ACC112 (cell line): ENCODE measurements around the gene RND2.
A peak's percentile ranks its signal among the peaks of the same experiment; 100 is the strongest.

Experiments
- H2AFZ ChIP-seq: fragments of 200-600 bp; sonication (generic); one replicate; pipeline ENCODE4 v1.6.0; 2017; ENCODE audit warnings: antibody characterized with exemption, low read length; ENCODE audit not compliant: unreplicated experiment
- H3K27ac ChIP-seq: fragments of 200-600 bp; sonication (generic); 2 replicates; pipeline ENCODE4 v1.5.1; 2014; ENCODE audit warnings: low read depth, mild to moderate bottlenecking, antibody characterized with exemption, low read length, moderate library complexity
- H3K27me3 ChIP-seq: fragments of 200-600 bp; sonication (generic); 2 replicates; pipeline ENCODE4 v1.6.1; 2014; ENCODE audit warnings: mild to moderate bottlenecking, antibody characterized with exemption, low read length, moderate library complexity, mixed read lengths; ENCODE audit not compliant: insufficient read depth
- H3K36me3 ChIP-seq: fragments of 200-600 bp; sonication (generic); 2 replicates; pipeline ENCODE4 v1.6.1; 2016; ENCODE audit warnings: mild to moderate bottlenecking, antibody characterized with exemption, low read length, moderate library complexity, mixed read lengths; ENCODE audit not compliant: insufficient read depth
- H3K4me1 ChIP-seq: fragments of 200-600 bp; sonication (generic); one replicate; pipeline ENCODE4 v1.6.1; 2016; ENCODE audit warnings: low read length, mixed read lengths; ENCODE audit not compliant: insufficient read depth, unreplicated experiment, control insufficient read depth
- H3K4me3 ChIP-seq: fragments of 200-600 bp; sonication (generic); 2 replicates; pipeline ENCODE4 v1.5.1; 2014; ENCODE audit warnings: mild to moderate bottlenecking, low read depth, low read length
- H3K79me2 ChIP-seq: fragments of 200-600 bp; sonication (generic); one replicate; pipeline ENCODE4 v1.6.0; 2016; ENCODE audit warnings: low read length; ENCODE audit not compliant: control insufficient read depth, unreplicated experiment, insufficient read depth

RND2 gene

GRCh38 chr17:43006639-43007551 is 18.1 kb upstream of the RND2 start, which contains the start of gene IFI35:
Gene IFI35 (plus strand): TSS chr17:43006784. CDS start chr17:43006948, 164 bp downstream.
- Histone ChIP-seq H3K4me1 (peaks cover 34% of the 10 kb centered on the region), H3K79me2 (peaks cover 37% of the 10 kb centered on the region), H3K4me3 (peak within 1 kb of the TSS; percentile 92), H3K27me3 (no peaks in the 10 kb centered on the region), H3K27ac (peak within 1 kb of the TSS; percentile 94), H3K36me3 (peaks cover 16% of the 10 kb centered on the region; the same call in 1 of the 2 replicates), H2AFZ (no peak within 1 kb of the TSS)

- H3K4me3 ChIP-seq = no peak overlapping the region
- no peak overlapping the region for H3K27ac ChIP-seq
- no peak overlapping the region for H2AFZ ChIP-seq
- H3K36me3 ChIP-seq = peaks cover 7% of the 10 kb centered on the region; the same call in 1 of the 2 replicates
- peaks cover 34% of the 10 kb centered on the region for H3K79me2 ChIP-seq
- H3K27me3 ChIP-seq = no peaks in the 10 kb centered on the region
- H3K4me1 ChIP-seq = peaks cover 29% of the 10 kb centered on the region
Observed at GRCh38 chr17:43010667-43011308, 14.2 kb upstream of the RND2 start.

- Histone ChIP-seq H3K79me2 (peaks cover 31% of the 10 kb centered on the region), H3K4me3 (no peak overlapping the region), H3K36me3 (peaks cover 7% of the 10 kb centered on the region; the same call in 1 of the 2 replicates), H3K4me1 (peaks cover 33% of the 10 kb centered on the region), H3K27me3 (no peaks in the 10 kb centered on the region), H2AFZ (no peak overlapping the region), H3K27ac (no peak overlapping the region)
Observed at GRCh38 chr17:43011728-43012472, 13.1 kb upstream of the RND2 start.

- Histone ChIP-seq H3K36me3 (peaks cover 14% of the 10 kb centered on the region; the same call in 1 of the 2 replicates), H3K27me3 (no peaks in the 10 kb centered on the region), H2AFZ (no peak overlapping the region), H3K4me3 (no peak overlapping the region), H3K4me1 (peaks cover 33% of the 10 kb centered on the region), H3K27ac (no peak overlapping the region), H3K79me2 (peaks cover 20% of the 10 kb centered on the region)
Observed at GRCh38 chr17:43013296-43013695, 11.7 kb upstream of the RND2 start.

GRCh38 chr17:43014020-43014648 is 10.9 kb upstream of the RND2 start:
- Histone ChIP-seq H3K27me3 (no peaks in the 10 kb centered on the region), H3K4me1 (peaks cover 32% of the 10 kb centered on the region), H3K27ac (no peak overlapping the region), H3K79me2 (peaks cover 21% of the 10 kb centered on the region), H3K4me3 (no peak overlapping the region), H3K36me3 (peaks cover 20% of the 10 kb centered on the region; the same call in 1 of the 2 replicates), H2AFZ (no peak overlapping the region)

- peaks cover 21% of the 10 kb centered on the region; the same call in 1 of the 2 replicates for H3K36me3 ChIP-seq
- peak overlapping the region; percentile 59 for H3K27ac ChIP-seq
- H3K4me3 ChIP-seq = no peak overlapping the region
- no peaks in the 10 kb centered on the region for H3K27me3 ChIP-seq
- H3K79me2 ChIP-seq = peaks cover 25% of the 10 kb centered on the region
- no peak overlapping the region for H2AFZ ChIP-seq
- H3K4me1 ChIP-seq = peaks cover 38% of the 10 kb centered on the region
Observed at GRCh38 chr17:43014649-43015542, 10.1 kb upstream of the RND2 start.

GRCh38 chr17:43015579-43015978 is 9.5 kb upstream of the RND2 start:
- Histone ChIP-seq H3K27ac (peak overlapping the region; percentile 59), H3K36me3 (peaks cover 23% of the 10 kb centered on the region; the same call in 1 of the 2 replicates), H3K79me2 (peaks cover 28% of the 10 kb centered on the region), H2AFZ (no peak overlapping the region), H3K4me1 (peaks cover 42% of the 10 kb centered on the region), H3K27me3 (no peaks in the 10 kb centered on the region), H3K4me3 (no peak overlapping the region)

GRCh38 chr17:43016216-43016615 is 8.8 kb upstream of the RND2 start:
- Histone ChIP-seq H2AFZ (no peak overlapping the region), H3K4me1 (peaks cover 39% of the 10 kb centered on the region), H3K27ac (peak overlapping the region; percentile 59), H3K79me2 (peaks cover 27% of the 10 kb centered on the region), H3K36me3 (peaks cover 19% of the 10 kb centered on the region; the same call in 1 of the 2 replicates), H3K27me3 (no peaks in the 10 kb centered on the region), H3K4me3 (no peak overlapping the region)

GRCh38 chr17:43018008-43018853 is 6.8 kb upstream of the RND2 start:
- Histone ChIP-seq H3K27me3 (no peaks in the 10 kb centered on the region), H3K4me1 (peaks cover 39% of the 10 kb centered on the region), H2AFZ (no peak overlapping the region), H3K36me3 (peaks cover 17% of the 10 kb centered on the region; the same call in 1 of the 2 replicates), H3K4me3 (peak overlapping the region; percentile 17; the same call in 1 of the 2 replicates), H3K79me2 (peaks cover 32% of the 10 kb centered on the region), H3K27ac (peak overlapping the region; percentile 25; the same call in 1 of the 2 replicates)
